OCI-LY1 (cell line): ENCODE measurements around the gene BBX.

Experiments
- CTCF ChIP-seq: fragments of 200-600 bp; sonication (generic), shearing (Covaris generic); IDR thresholded peaks from 2 replicates; pipeline ENCODE4 v1.5.1; 2017; ENCODE audit warnings: mild to moderate bottlenecking, antibody characterized with exemption, low read length, moderate library complexity, mixed read lengths
- EZH2 ChIP-seq: fragments of 200-600 bp; sonication (generic), shearing (Covaris generic); IDR thresholded peaks from 2 replicates; pipeline ENCODE4 v1.8.0; 2017; ENCODE audit warnings: borderline replicate concordance, mixed run types, mild to moderate bottlenecking, antibody characterized with exemption, low read length, moderate library complexity, mixed read lengths

GRCh38 chr3:107581230-107581629 is 58.5 kb downstream of the BBX start:
- TF ChIP-seq CTCF = no peak
- TF ChIP-seq EZH2 = no peak
